ENCODE results near the gene ADAMTS2. TPM values are rescaled to one million over a fixed set of nuclear protein-coding genes. Genes with fewer than 3 reads are reported as not detected.

Gene ADAMTS2
- total RNA-seq, 3 donors from 2014 or later (not counting 1 experiment from before 2014, with no cell fraction given): 0.28 TPM; not detected in 2

- intact Hi-C loops (cut with micrococcal nuclease): no loop called here
- H3K27ac Mint-ChIP-seq: no peak overlapping the region
- no peak overlapping the region for H3K4me3 Mint-ChIP-seq
- no peak overlapping the region for H3K4me3 ChIP-seq (ENCODE audit: low read length)
- H3K4me1 Mint-ChIP-seq: no peaks in the 10 kb centered on the region
- no peak for ATAC-seq
- no peaks in the 10 kb centered on the region for H3K27me3 ChIP-seq (ENCODE audit: control insufficient read depth, insufficient read depth, low read length)
- H3K36me3 Mint-ChIP-seq: no peaks in the 10 kb centered on the region
- no peak for DNase-seq
- H3K9me3 Mint-ChIP-seq: no peaks in the 10 kb centered on the region
- no peaks in the 10 kb centered on the region for H3K27me3 Mint-ChIP-seq (ENCODE audit: low read depth in 2 of 2)
- no peaks in the 10 kb centered on the region for H3K4me1 ChIP-seq (ENCODE audit: control insufficient read depth, insufficient read depth, low read length)
- H3K9me3 ChIP-seq (ENCODE audit: control insufficient read depth, insufficient read depth, low read length): no peaks in the 10 kb centered on the region
- no peak overlapping the region for H3K27ac ChIP-seq (ENCODE audit: low read length)
- no peak for TF ChIP-seq CTCF (IDR thresholded peaks at IDR 0.05)
- H3K36me3 ChIP-seq (ENCODE audit: control insufficient read depth, insufficient read depth, low read length): no peaks in the 10 kb centered on the region
- 77% methylated on average over 8 of the region's 8 CpGs for WGBS (ENCODE audit: insufficient coverage)
Observed at GRCh38 chr5:179206366-179206765, 138.9 kb downstream of the ADAMTS2 start.

- H3K9me3 ChIP-seq (ENCODE audit: control insufficient read depth, insufficient read depth, low read length): no peaks in the 10 kb centered on the region
- no peaks in the 10 kb centered on the region for H3K9me3 Mint-ChIP-seq
- H3K4me3 Mint-ChIP-seq: no peak overlapping the region
- H3K36me3 Mint-ChIP-seq: no peaks in the 10 kb centered on the region
- H3K4me1 Mint-ChIP-seq: no peaks in the 10 kb centered on the region
- H3K27ac ChIP-seq (ENCODE audit: low read length): no peak overlapping the region
- ATAC-seq (no peak), DNase-seq (no peak)
- H3K4me1 ChIP-seq (ENCODE audit: control insufficient read depth, insufficient read depth, low read length): no peaks in the 10 kb centered on the region
- no peaks in the 10 kb centered on the region for H3K27me3 Mint-ChIP-seq (ENCODE audit: low read depth in 2 of 2)
- no peak overlapping the region for H3K4me3 ChIP-seq (ENCODE audit: low read length)
- no peaks in the 10 kb centered on the region for H3K36me3 ChIP-seq (ENCODE audit: control insufficient read depth, insufficient read depth, low read length)
- no peaks in the 10 kb centered on the region for H3K27me3 ChIP-seq (ENCODE audit: control insufficient read depth, insufficient read depth, low read length)
- no peak for TF ChIP-seq CTCF (IDR thresholded peaks at IDR 0.05)
- H3K27ac Mint-ChIP-seq: no peak overlapping the region
- WGBS (ENCODE audit: insufficient coverage): 72% methylated on average over 12 of the region's 12 CpGs
- intact Hi-C loops (cut with micrococcal nuclease): no loop called here
Observed at GRCh38 chr5:179205277-179205676, 140.0 kb downstream of the ADAMTS2 start.

GRCh38 chr5:179204572-179204971 lies 140.7 kb downstream of the ADAMTS2 start:
- 81% methylated on average over 21 of the region's 21 CpGs for WGBS (ENCODE audit: insufficient coverage)
- intact Hi-C loops (cut with micrococcal nuclease): no loop called here
- no peak for ATAC-seq
- Histone ChIP-seq H3K4me3 (ENCODE audit: low read length) (no peak overlapping the region), H3K4me1 (ENCODE audit: control insufficient read depth, insufficient read depth, low read length) (no peaks in the 10 kb centered on the region), H3K27ac (ENCODE audit: low read length) (no peak overlapping the region), H3K27me3 (ENCODE audit: control insufficient read depth, insufficient read depth, low read length) (no peaks in the 10 kb centered on the region), H3K36me3 (ENCODE audit: control insufficient read depth, insufficient read depth, low read length) (no peaks in the 10 kb centered on the region), H3K9me3 (ENCODE audit: control insufficient read depth, insufficient read depth, low read length) (no peaks in the 10 kb centered on the region)
- no peak for DNase-seq
- Mint-ChIP-seq H3K27me3 (ENCODE audit: low read depth in 2 of 2) (no peaks in the 10 kb centered on the region), H3K36me3 (no peaks in the 10 kb centered on the region), H3K4me3 (no peak overlapping the region), H3K27ac (no peak overlapping the region), H3K4me1 (no peaks in the 10 kb centered on the region), H3K9me3 (no peaks in the 10 kb centered on the region)
- TF ChIP-seq CTCF (IDR thresholded peaks at IDR 0.05): no peak

- Histone ChIP-seq H3K27me3 (ENCODE audit: control insufficient read depth, insufficient read depth, low read length) (no peaks in the 10 kb centered on the region), H3K4me1 (ENCODE audit: control insufficient read depth, insufficient read depth, low read length) (no peaks in the 10 kb centered on the region), H3K4me3 (ENCODE audit: low read length) (no peak overlapping the region), H3K36me3 (ENCODE audit: control insufficient read depth, insufficient read depth, low read length) (no peaks in the 10 kb centered on the region), H3K27ac (ENCODE audit: low read length) (no peak overlapping the region), H3K9me3 (ENCODE audit: control insufficient read depth, insufficient read depth, low read length) (no peaks in the 10 kb centered on the region)
- Mint-ChIP-seq H3K9me3 (no peaks in the 10 kb centered on the region), H3K4me1 (no peaks in the 10 kb centered on the region), H3K4me3 (no peak overlapping the region), H3K27ac (no peak overlapping the region), H3K36me3 (no peaks in the 10 kb centered on the region), H3K27me3 (ENCODE audit: low read depth in 2 of 2) (no peaks in the 10 kb centered on the region)
- intact Hi-C loops (cut with micrococcal nuclease): no loop called here
- DNase-seq (no peak), ATAC-seq (no peak)
- WGBS (ENCODE audit: insufficient coverage): 82% methylated on average over 9 of the region's 9 CpGs
- TF ChIP-seq CTCF (IDR thresholded peaks at IDR 0.05): no peak
Observed at GRCh38 chr5:179203248-179203647, 142.0 kb downstream of the ADAMTS2 start.

All from natural killer cell (primary cell).